KMS-11 (cell line): ENCODE measurements around the gene MSH3.
"Not testable (repeated sequence)": the region's sequence is repeated elsewhere in the genome, so short reads cannot be mapped to it uniquely, and the experiment has no call there.

ENCODE experiments used
- H2AFZ ChIP-seq: fragments of 200-600 bp; sonication (generic); 2 replicates; pipeline ENCODE4 v1.6.1; 2016; ENCODE audit warnings: antibody characterized with exemption, mixed run types, low read depth
- H3K27ac ChIP-seq: fragments of 200-600 bp; sonication (generic); 2 replicates; pipeline ENCODE4 v1.6.1; 2016; ENCODE audit warnings: mild to moderate bottlenecking, mixed run types
- H3K27me3 ChIP-seq: fragments of 200-600 bp; sonication (generic); 2 replicates; pipeline ENCODE4 v1.6.1; 2017; ENCODE audit warnings: mild to moderate bottlenecking, low read depth, mixed run types, moderate library complexity; ENCODE audit not compliant: insufficient read depth
- H3K36me3 ChIP-seq: fragments of 200-600 bp; sonication (generic); 2 replicates; pipeline ENCODE4 v1.6.1; 2017; ENCODE audit warnings: mild to moderate bottlenecking, mixed run types; ENCODE audit not compliant: insufficient read depth
- H3K4me1 ChIP-seq: fragments of 200-600 bp; sonication (generic); 2 replicates; pipeline ENCODE4 v1.6.1; 2016; ENCODE audit warnings: mild to moderate bottlenecking, low read depth, mixed run types; ENCODE audit not compliant: poor library complexity, severe bottlenecking
- H3K4me2 ChIP-seq: fragments of 200-600 bp; sonication (generic); 2 replicates; pipeline ENCODE4 v1.7.0; 2016; ENCODE audit warnings: mild to moderate bottlenecking, mixed run types
- H3K4me3 ChIP-seq: fragments of 200-600 bp; sonication (generic); IDR thresholded peaks from 2 replicates; pipeline ENCODE4 v1.6.1; 2017; ENCODE audit warnings: low read depth, low read length, mixed read lengths; ENCODE audit not compliant: insufficient read depth
- H3K79me2 ChIP-seq: fragments of 200-600 bp; sonication (generic); 2 replicates; pipeline ENCODE4 v1.6.1; 2016; ENCODE audit warnings: low read depth, mixed run types; ENCODE audit not compliant: insufficient read depth
- H3K9ac ChIP-seq: fragments of 200-600 bp; sonication (generic); 2 replicates; pipeline ENCODE4 v1.6.1; 2016; ENCODE audit warnings: mild to moderate bottlenecking, mixed run types
- H4K20me1 ChIP-seq: fragments of 200-600 bp; sonication (generic); 2 replicates; pipeline ENCODE4 v1.6.1; 2016; ENCODE audit warnings: mild to moderate bottlenecking, mixed run types; ENCODE audit not compliant: insufficient read depth
- CTCF ChIP-seq: fragments of 200-600 bp; sonication (generic); conservative IDR thresholded peaks from 2 replicates; pipeline ENCODE4 v1.6.1; 2017; ENCODE audit warnings: low read depth, mild to moderate bottlenecking, antibody characterized with exemption, low read length, moderate library complexity, mixed read lengths

The MSH3 gene

GRCh38 chr5:80654054-80654390 is 430 bp upstream of the MSH3 start:
- no peak for TF ChIP-seq CTCF
- H3K27me3 ChIP-seq, result no peaks in the 10 kb centered on the region
- peaks cover 19% of the 10 kb centered on the region for H3K4me1 ChIP-seq
- peak overlapping the region; percentile 91 for H3K4me2 ChIP-seq
- H3K27ac ChIP-seq, result peak overlapping the region; percentile 94
- no peak overlapping the region for H3K4me3 ChIP-seq
- peaks cover 27% of the 10 kb centered on the region for H3K79me2 ChIP-seq
- peaks cover 9% of the 10 kb centered on the region; the same call in 1 of the 2 replicates for H3K36me3 ChIP-seq
- no peaks in the 10 kb centered on the region for H4K20me1 ChIP-seq
- H3K9ac ChIP-seq, result peak overlapping the region; percentile 91
- peak overlapping the region; percentile 52; the same call in 1 of the 2 replicates for H2AFZ ChIP-seq

GRCh38 chr5:80655231-80655774 is 851 bp downstream of the MSH3 start:
- H3K27ac ChIP-seq, result peak overlapping the region; percentile 94
- H3K4me2 ChIP-seq, result peak overlapping the region; percentile 88
- H3K36me3 ChIP-seq, result peaks cover 9% of the 10 kb centered on the region; the same call in 1 of the 2 replicates
- no peaks in the 10 kb centered on the region for H3K27me3 ChIP-seq
- no peak overlapping the region for H3K4me3 ChIP-seq
- peak overlapping the region; percentile 42 for H2AFZ ChIP-seq
- peak overlapping the region; percentile 91; the same call in 1 of the 2 replicates for H3K9ac ChIP-seq
- no peak for TF ChIP-seq CTCF
- H3K4me1 ChIP-seq, result peaks cover 19% of the 10 kb centered on the region
- peaks cover 27% of the 10 kb centered on the region for H3K79me2 ChIP-seq
- no peaks in the 10 kb centered on the region for H4K20me1 ChIP-seq

- Histone ChIP-seq H4K20me1 (no peaks in the 10 kb centered on the region), H3K27ac (no peak overlapping the region), H3K36me3 (peaks cover 9% of the 10 kb centered on the region; the same call in 1 of the 2 replicates)
Measured at GRCh38 chr5:80656425-80656824, 2.0 kb downstream of the MSH3 start.

GRCh38 chr5:80659106-80659505 is 4.7 kb downstream of the MSH3 start:
- Histone ChIP-seq H3K4me3 (no peak overlapping the region), H4K20me1 (no peaks in the 10 kb centered on the region), H3K27ac (no peak overlapping the region), H3K79me2 (peaks cover 13% of the 10 kb centered on the region; the same call in 1 of the 2 replicates), H3K4me2 (no peak overlapping the region), H3K27me3 (no peaks in the 10 kb centered on the region), H3K4me1 (peaks cover 14% of the 10 kb centered on the region), H3K9ac (no peak overlapping the region), H3K36me3 (peaks cover 9% of the 10 kb centered on the region; the same call in 1 of the 2 replicates), H2AFZ (no peak overlapping the region)
- TF ChIP-seq CTCF, result no peak

More at GRCh38 chr5:80656425-80656824, 2.0 kb downstream of the MSH3 start:
- peaks cover 19% of the 10 kb centered on the region for H3K4me1 ChIP-seq
- H3K9ac ChIP-seq, result no peak overlapping the region
- no peaks in the 10 kb centered on the region for H3K27me3 ChIP-seq
- H3K79me2 ChIP-seq, result peaks cover 27% of the 10 kb centered on the region
- H2AFZ ChIP-seq, result no peak overlapping the region
- TF ChIP-seq CTCF, result no peak
- H3K4me2 ChIP-seq, result no peak overlapping the region; the same call in 1 of the 2 replicates
- no peak overlapping the region for H3K4me3 ChIP-seq

- not testable (repeated sequence) for H4K20me1 ChIP-seq, H3K27me3 ChIP-seq, H3K27ac ChIP-seq, H3K4me1 ChIP-seq, H3K4me2 ChIP-seq, H2AFZ ChIP-seq, H3K36me3 ChIP-seq, H3K4me3 ChIP-seq, H3K9ac ChIP-seq, H3K79me2 ChIP-seq
Measured at GRCh38 chr5:80660661-80661060, 6.2 kb downstream of the MSH3 start.
